H1 (cell line): ENCODE measurements around the gene MCC. TPM values are rescaled to one million over a fixed set of nuclear protein-coding genes. Genes with fewer than 3 reads are reported as not detected.
A peak's percentile ranks its signal among the peaks of the same experiment; 100 is the strongest.

Experiments
- CTCF ChIA-PET: fragments of 300-600 bp; sonication (Branson Sonifier 250); formaldehyde crosslinking; loops from one replicate; lab custom pipeline; 2021; ENCODE audit not compliant: partially characterized antibody; lab: Charles Lee
- POLR2A ChIA-PET: fragments of 300-600 bp; sonication (Branson Sonifier 250); formaldehyde crosslinking; loops from one replicate; lab custom pipeline; 2021; ENCODE audit warnings: inconsistent platforms; ENCODE audit not compliant: partially characterized antibody; lab: Charles Lee
- DNase-seq, 2 experiments: peaks; one replicate each; pipeline versions ENCODE4 v3.0.0 to v3.0.0-alpha.2; 2010 to 2022; ENCODE audit warnings: low spot score in 2 of 2, low read depth in 1 of 2, mixed read lengths in 1 of 2
- FAIRE-seq: peaks from 2 replicates; lab custom pipeline; 2011; peaks lifted over from hg19 to GRCh38; lab: Jason Lieb, UNC
- H2AFZ ChIP-seq: 2 replicates; pipeline ENCODE4 v1.8.1; 2012; ENCODE audit warnings: low read length, inconsistent platforms
- H2AK5ac ChIP-seq: 2 replicates; pipeline ENCODE4 v1.6.1; 2013; ENCODE audit warnings: low read depth, low read length
- H2BK120ac ChIP-seq: replicated peaks from 2 replicates; pipeline ENCODE3; 2013; ENCODE audit warnings: low read depth, low read length, inconsistent platforms
- H2BK12ac ChIP-seq: 2 replicates; pipeline ENCODE4 v1.6.1; 2013; ENCODE audit warnings: low read depth, low read length
- H2BK15ac ChIP-seq: 2 replicates; pipeline ENCODE4 v1.6.1; 2013; ENCODE audit warnings: low read length
- H2BK20ac ChIP-seq: 2 replicates; pipeline ENCODE4 v1.6.1; 2013; ENCODE audit warnings: low read length
- H2BK5ac ChIP-seq: 2 replicates; pipeline ENCODE4 v1.6.1; 2013; ENCODE audit warnings: low read depth, low read length
- H3K14ac ChIP-seq: 2 replicates; pipeline ENCODE4 v1.6.1; 2013; ENCODE audit warnings: inconsistent platforms; ENCODE audit not compliant: insufficient read length
- H3K18ac ChIP-seq: 2 replicates; pipeline ENCODE4 v1.6.1; 2013; ENCODE audit warnings: low read length; ENCODE audit errors: extremely low read depth
- H3K23ac ChIP-seq: 2 replicates; pipeline ENCODE4 v1.6.1; 2013; ENCODE audit warnings: inconsistent platforms; ENCODE audit not compliant: insufficient read length
- H3K23me2 ChIP-seq: 2 replicates; pipeline ENCODE4 v1.6.1; 2013; ENCODE audit warnings: low read depth, low read length
- H3K27ac ChIP-seq: 2 replicates; pipeline ENCODE4 v1.6.1; 2011; ENCODE audit warnings: low read depth, low read length, inconsistent platforms
- H3K27me3 ChIP-seq, 4 experiments: replicated peaks in 1 of 4; 1 replicate in 1 of 4; 2 replicates in 3 of 4; pipeline versions ENCODE4 v1.6.1 to v1.8.1; 2011 to 2013; ENCODE audit warnings: low read length in 3 of 4, mild to moderate bottlenecking in 3 of 4, inconsistent platforms in 2 of 4, mixed read lengths in 2 of 4, moderate library complexity in 1 of 4; ENCODE audit not compliant: control insufficient read depth in 3 of 4, insufficient read depth in 3 of 4; ENCODE audit errors: extremely low read depth in 1 of 4
- H3K36me3 ChIP-seq, 4 experiments: 2 replicates each; pipeline versions ENCODE4 v1.6.1 to v1.8.1; 2011 to 2013; ENCODE audit warnings: mild to moderate bottlenecking in 4 of 4, low read length in 3 of 4, moderate library complexity in 2 of 4, control low read depth in 1 of 4, inconsistent platforms in 1 of 4; ENCODE audit not compliant: insufficient read depth in 4 of 4, control insufficient read depth in 2 of 4
- H3K4ac ChIP-seq: replicated peaks from 2 replicates; pipeline ENCODE3; 2013; ENCODE audit warnings: low read length, low read depth, mixed read lengths, inconsistent platforms; ENCODE audit not compliant: insufficient read length
- H3K4me1 ChIP-seq, 4 experiments: replicated peaks in 1 of 4; 1 replicate in 1 of 4; 2 replicates in 3 of 4; pipeline versions ENCODE4 v1.6.1 to v1.8.1; 2011 to 2013; ENCODE audit warnings: low read length in 3 of 4, inconsistent platforms in 2 of 4, mixed read lengths in 1 of 4; ENCODE audit not compliant: insufficient read depth in 4 of 4, control insufficient read depth in 3 of 4
- H3K4me2 ChIP-seq, 2 experiments: 2 replicates each; pipeline versions ENCODE4 v1.6.1 to v1.8.1; 2011 to 2013; ENCODE audit warnings: low read depth in 2 of 2, low read length in 2 of 2, control low read depth in 1 of 2, inconsistent platforms in 1 of 2, mild to moderate bottlenecking in 1 of 2; ENCODE audit not compliant: insufficient read depth in 1 of 2
- H3K4me3 ChIP-seq, 4 experiments: fragments of 200-600, 300-600 bp in 1 of 4; sonication (generic), shearing (Covaris generic), sonication (Bioruptor Twin) in 1 of 4; 2 replicates each; pipeline versions ENCODE4 v1.5.1 to v1.8.1; 2011 to 2016; ENCODE audit warnings: low read length in 4 of 4, low read depth in 3 of 4, control low read depth in 2 of 4, inconsistent platforms in 2 of 4, mild to moderate bottlenecking in 2 of 4, mixed read lengths in 1 of 4, moderate library complexity in 1 of 4; ENCODE audit not compliant: insufficient read depth in 2 of 4; ENCODE audit errors: extremely low read depth in 1 of 4
- H3K56ac ChIP-seq: replicated peaks from 2 replicates; pipeline ENCODE3; 2013; ENCODE audit warnings: low read depth, mild to moderate bottlenecking, mixed read lengths, low read length, inconsistent platforms; ENCODE audit not compliant: insufficient read length
- H3K79me1 ChIP-seq: 2 replicates; pipeline ENCODE4 v1.6.1; 2013; ENCODE audit warnings: low read depth, low read length, control low read depth
- H3K79me2 ChIP-seq, 2 experiments: 2 replicates each; pipeline versions ENCODE4 v1.6.1 to v1.8.1; 2012 to 2013; ENCODE audit warnings: low read length in 2 of 2, mild to moderate bottlenecking in 2 of 2, inconsistent platforms in 1 of 2; ENCODE audit not compliant: insufficient read depth in 2 of 2, control insufficient read depth in 1 of 2
- H3K9ac ChIP-seq, 4 experiments: replicated peaks in 1 of 4; 1 replicate in 1 of 4; 2 replicates in 3 of 4; pipeline versions ENCODE4 v1.6.1 to v1.8.1; 2011 to 2013; ENCODE audit warnings: low read depth in 3 of 4, low read length in 3 of 4, control low read depth in 2 of 4, mild to moderate bottlenecking in 2 of 4, moderate library complexity in 2 of 4, inconsistent platforms in 1 of 4; ENCODE audit errors: extremely low read depth in 1 of 4
- H3K9me3 ChIP-seq, 2 experiments: 2 replicates each; pipeline versions ENCODE4 v1.6.1 to v1.8.1; 2012 to 2013; ENCODE audit warnings: mild to moderate bottlenecking in 2 of 2, moderate library complexity in 2 of 2, control low read depth in 1 of 2, inconsistent platforms in 1 of 2, low read depth in 1 of 2, low read length in 1 of 2, mixed read lengths in 1 of 2; ENCODE audit not compliant: insufficient read depth in 2 of 2
- H4K20me1 ChIP-seq, 2 experiments: replicated peaks in 1 of 2; 2 replicates each; pipeline versions ENCODE3 to v1.8.1; 2011 to 2013; ENCODE audit warnings: inconsistent platforms in 2 of 2, low read length in 2 of 2, mild to moderate bottlenecking in 1 of 2; ENCODE audit not compliant: insufficient read depth in 2 of 2, control insufficient read depth in 1 of 2
- H4K5ac ChIP-seq: 2 replicates; pipeline ENCODE4 v1.6.1; 2013; ENCODE audit warnings: low read length, low read depth, mixed read lengths, inconsistent platforms; ENCODE audit not compliant: insufficient read length
- H4K8ac ChIP-seq: 2 replicates; pipeline ENCODE4 v1.8.0; 2013; ENCODE audit warnings: mild to moderate bottlenecking, moderate library complexity, low read length, inconsistent platforms; ENCODE audit not compliant: insufficient read depth; ENCODE audit errors: extremely low read depth
- H4K91ac ChIP-seq: replicated peaks from 2 replicates; pipeline ENCODE3; 2013; ENCODE audit warnings: low read length, mixed read lengths, inconsistent platforms; ENCODE audit not compliant: insufficient read length
- ATF3 ChIP-seq: IDR thresholded peaks from 2 replicates; pipeline ENCODE4 v1.6.1; 2011; ENCODE audit warnings: low read depth, mild to moderate bottlenecking, low read length; ENCODE audit not compliant: insufficient read depth
- BACH1 ChIP-seq: IDR thresholded peaks from 2 replicates; pipeline ENCODE4 v1.6.1; 2012; ENCODE audit warnings: low read length, improper control_type of control experiment
- CBX5 ChIP-seq: fragments of 300-800, 300-1000 bp; sonication (generic); IDR thresholded peaks from 2 replicates; pipeline ENCODE4 v1.7.1; 2016; ENCODE audit warnings: antibody characterized with exemption, low read length, low read depth
- CTBP2 ChIP-seq: IDR thresholded peaks from 2 replicates; pipeline ENCODE4 v1.7.0; 2011; ENCODE audit warnings: borderline replicate concordance, mild to moderate bottlenecking, moderate library complexity, mixed read lengths, low read length; ENCODE audit not compliant: insufficient read depth, insufficient read length
- EZH2 ChIP-seq: fragments of 200-600 bp; sonication (generic); IDR thresholded peaks from 2 replicates; pipeline ENCODE4 v1.7.1; 2012; ENCODE audit warnings: low read depth, mild to moderate bottlenecking, moderate library complexity, low read length, inconsistent platforms; ENCODE audit not compliant: severe bottlenecking
- RAD21 ChIP-seq, 2 experiments: IDR thresholded peaks in 1 of 2; conservative IDR thresholded peaks in 1 of 2; 2 replicates each; pipeline ENCODE4 v1.6.1; 2011; ENCODE audit warnings: low read depth in 2 of 2, low read length in 2 of 2, improper control_type of control experiment in 1 of 2, inconsistent platforms in 1 of 2, mild to moderate bottlenecking in 1 of 2, moderate library complexity in 1 of 2
- RXRA ChIP-seq: IDR thresholded peaks from 2 replicates; pipeline ENCODE4 v1.6.1; 2011; ENCODE audit warnings: low read depth, mild to moderate bottlenecking, low read length, moderate library complexity; ENCODE audit not compliant: insufficient read depth
- SIN3A ChIP-seq, 2 experiments: IDR thresholded peaks in 1 of 2; conservative IDR thresholded peaks in 1 of 2; 2 replicates each; pipeline ENCODE4 v1.6.1; 2011 to 2012; ENCODE audit warnings: low read length in 2 of 2, improper control_type of control experiment in 1 of 2, low read depth in 1 of 2, mild to moderate bottlenecking in 1 of 2
- SP2 ChIP-seq: IDR thresholded peaks from 2 replicates; pipeline ENCODE4 v1.6.1; 2012; ENCODE audit warnings: mild to moderate bottlenecking, low read length, inconsistent platforms
- SRF ChIP-seq: IDR thresholded peaks from 2 replicates; pipeline ENCODE4 v1.6.1; 2011; ENCODE audit warnings: mild to moderate bottlenecking, low read depth, low read length, moderate library complexity
- TAF7 ChIP-seq: optimal IDR thresholded peaks from 2 replicates; pipeline ENCODE3; 2011; ENCODE audit warnings: low read depth, mild to moderate bottlenecking, inconsistent platforms, low read length, moderate library complexity, borderline replicate concordance
- TCF12 ChIP-seq: IDR thresholded peaks from 2 replicates; pipeline ENCODE4 v1.6.1; 2011; ENCODE audit warnings: low read depth, mild to moderate bottlenecking, low read length
- WGBS, 2 experiments: shearing (Covaris generic) in 1 of 2; methylation state at CpG; one replicate each; pipeline versions ENCODE4 v1.1.6 to v1.1.7; 2013 to 2015; ENCODE audit warnings: low lambda C conversion rate in 2 of 2, mixed read lengths in 2 of 2, inconsistent platforms in 1 of 2, low coverage in 1 of 2, missing lambda C conversion rate in 1 of 2; ENCODE audit not compliant: insufficient replicate concordance in 2 of 2, insufficient coverage in 1 of 2, insufficient read length in 1 of 2; ENCODE audit errors: extremely low coverage in 1 of 2, missing lambda C conversion rate in 1 of 2; 5-methylcytosine and 5-hydroxymethylcytosine counted together
- polyA plus RNA-seq, 7 experiments: library from polyadenylated mRNA; depleted of rRNA in 3 of 7; stranded (reverse) in 5 of 7; unstranded in 2 of 7; fragments of >200 nt in 5 of 7; fragments of 200-250 nt in 2 of 7; gene quantifications; 1 replicate in 5 of 7; 2 replicates in 1 of 7; 4 replicates in 1 of 7; pipeline versions ENCODE4 v1.2.1 to v1.2.3, GENCODE V29; 2011 to 2013; ENCODE audit warnings: missing spikeins in 2 of 7, mixed read lengths in 2 of 7
- total RNA-seq: library from RNA; stranded (reverse); fragmentation: NEBNext Ultra II Directional; extraction: Animal tissue kit (Norgen Biotek cat#: 25700); gene quantifications from 2 replicates; pipeline ENCODE4 v1.2.1, GENCODE V29; 2021

The MCC gene
- total and polyA plus RNA-seq, 2 of the 8 experiments (the other 6 are each of a cell fraction or from before 2014, with no cell fraction given), result 2.6 to 18.3 TPM

- no peak overlapping the region for H3K27ac ChIP-seq
- no peak overlapping the region for H4K5ac ChIP-seq
- H3K27me3 ChIP-seq, result peaks cover 0 to 1% (median 0%) of the 10 kb centered on the region in 4 experiments; a peak in 2 of 7 replicates
- H3K56ac ChIP-seq, result no peak overlapping the region
- FAIRE-seq (no peak), DNase-seq (no peak)
- no peak overlapping the region for H2BK5ac ChIP-seq
- H3K79me2 ChIP-seq, result peaks cover 0 to 63% of the 10 kb centered on the region in 2 experiments; a peak in 3 of 4 replicates
- no peaks in the 10 kb centered on the region for H3K23me2 ChIP-seq
- no peak overlapping the region for H2BK120ac ChIP-seq
- no peak overlapping the region for H3K4ac ChIP-seq
- no peak overlapping the region for H2AFZ ChIP-seq
- no peak overlapping the region; the same call in 1 of the 2 replicates for H2BK12ac ChIP-seq
- 94% methylated on average over 6 of the region's 6 CpGs; no CpG with 5 or more reads in 1 of the 2 experiments for WGBS, 2 experiments
- H4K20me1 ChIP-seq, result no peaks in the 10 kb centered on the region
- H4K91ac ChIP-seq, result no peak overlapping the region
- H3K9ac ChIP-seq, result no peak overlapping the region
- H3K4me2 ChIP-seq, result no peak overlapping the region
- peaks cover 2 to 31% (median 20%) of the 10 kb centered on the region in 4 experiments; a peak in 5 of 7 replicates for H3K4me1 ChIP-seq
- no peak overlapping the region for H2AK5ac ChIP-seq
- H3K23ac ChIP-seq, result no peak overlapping the region
- peak overlapping the region; percentile 84 for H2BK20ac ChIP-seq
- CTCF ChIA-PET, result interaction anchor here (0.7 to 1.4 kb wide), 2 partner anchors 19 to 53 kb away, joined by 3 to 4 read pairs; no protein-coding TSS in a partner anchor
- TF ChIP-seq TCF12 (no peak), TAF7 (no peak), ATF3 (no peak), CTBP2 (no peak), CBX5 (no peak), SP2 (no peak), RAD21 (IDR thresholded peaks at IDR 0.05 in 1 of 2, conservative IDR thresholded peaks at IDR 0.05 in 1 of 2; ENCODE audit: low read depth in 2 of 2, low read length in 2 of 2) (no peak), RXRA (no peak), EZH2 (no peak), SRF (no peak), BACH1 (no peak), SIN3A (conservative IDR thresholded peaks at IDR 0.05 in 1 of 2, IDR thresholded peaks at IDR 0.05 in 1 of 2; ENCODE audit: low read depth in 1 of 2, low read length in 2 of 2) (no peak)
- no peaks in the 10 kb centered on the region for H3K9me3 ChIP-seq
- POLR2A ChIA-PET, result no interaction called here
- no peak overlapping the region for H3K4me3 ChIP-seq
- H3K14ac ChIP-seq, result no peak overlapping the region
- H3K79me1 ChIP-seq, result no peaks in the 10 kb centered on the region; the same call in 1 of the 2 replicates
- H3K36me3 ChIP-seq, result no peaks in the 10 kb centered on the region
- no peak overlapping the region for H4K8ac ChIP-seq
- no peak overlapping the region for H3K18ac ChIP-seq
- H2BK15ac ChIP-seq, result no peak overlapping the region
Observed at GRCh38 chr5:113267361-113267900, 220.8 kb downstream of the MCC start.
